ENCODE measurements around the gene FOXD1. TPM values are rescaled to one million over a fixed set of nuclear protein-coding genes. Genes with fewer than 3 reads are reported as not detected.

FOXD1 gene
- total RNA-seq, 2 donors from 2014 or later, result not detected

DNA sequence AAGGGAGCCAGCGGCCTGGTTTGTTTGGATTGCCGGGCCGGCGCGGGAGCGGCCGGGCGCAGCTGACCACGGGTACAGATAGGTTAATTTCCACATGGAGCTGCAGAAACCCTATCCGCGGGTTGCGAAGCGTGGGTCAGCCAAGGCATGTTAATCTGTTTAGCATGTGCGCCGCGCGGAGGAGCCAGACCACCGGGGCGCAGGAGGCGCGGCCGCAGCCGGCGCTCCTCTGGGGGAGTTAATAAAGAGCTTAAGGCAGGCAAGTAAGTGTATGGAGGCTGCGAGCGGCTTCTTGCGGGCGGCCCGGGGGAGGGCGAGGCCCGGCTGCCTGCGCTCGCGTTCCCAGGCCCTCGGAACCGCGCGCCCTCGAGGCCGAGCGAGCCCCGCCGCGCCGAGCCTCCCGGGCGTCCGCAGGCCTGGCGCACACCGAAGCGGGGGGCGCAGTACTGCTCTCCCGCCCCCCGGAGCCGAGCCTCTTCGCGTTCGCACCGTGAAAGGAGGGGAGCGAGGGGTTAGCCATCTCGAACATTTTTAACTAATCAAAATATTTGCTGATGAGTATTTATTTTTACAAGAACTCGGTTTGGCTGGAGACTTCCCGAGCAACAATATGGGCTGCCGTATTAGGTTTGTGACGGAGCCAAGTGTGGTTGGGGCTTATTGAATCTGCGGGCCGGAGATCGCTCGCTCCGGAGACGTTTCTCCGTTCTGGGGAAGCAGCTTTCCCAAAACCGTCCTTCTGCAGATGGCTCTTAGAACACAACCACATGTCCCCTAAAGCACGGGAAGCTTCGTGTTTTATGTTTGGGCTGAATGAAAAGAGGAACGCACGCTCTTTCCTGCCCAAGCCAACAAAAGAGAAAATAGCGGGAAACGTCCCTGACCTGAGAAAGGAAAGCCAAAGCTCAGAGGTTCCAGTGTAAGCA, 28.8 kb downstream of the FOXD1 start:
- Histone ChIP-seq H3K4me1 (peaks cover 11% of the 10 kb centered on the region), H3K27me3 (peaks cover 0 to 23% of the 10 kb centered on the region in 2 donors), H3K27ac (no peak overlapping the region), H3K4me3 (no peak overlapping the region), H3K9me3 (no peaks in the 10 kb centered on the region), H3K36me3 (replicated peaks in 1 of 2; ENCODE audit: insufficient read depth in 1 of 2, low read depth in 2 of 2) (no peaks in the 10 kb centered on the region)
- intact Hi-C loops (cut with DNase I), result no loop called here
- ATAC-seq (no peak), DNase-seq (peak in 1 of 4 donors; percentile 29)
- WGBS, 2 donors, result 6 to 19% methylated on average over 30 to 78 of the region's 79 CpGs
- TF ChIP-seq, protein P1, sequence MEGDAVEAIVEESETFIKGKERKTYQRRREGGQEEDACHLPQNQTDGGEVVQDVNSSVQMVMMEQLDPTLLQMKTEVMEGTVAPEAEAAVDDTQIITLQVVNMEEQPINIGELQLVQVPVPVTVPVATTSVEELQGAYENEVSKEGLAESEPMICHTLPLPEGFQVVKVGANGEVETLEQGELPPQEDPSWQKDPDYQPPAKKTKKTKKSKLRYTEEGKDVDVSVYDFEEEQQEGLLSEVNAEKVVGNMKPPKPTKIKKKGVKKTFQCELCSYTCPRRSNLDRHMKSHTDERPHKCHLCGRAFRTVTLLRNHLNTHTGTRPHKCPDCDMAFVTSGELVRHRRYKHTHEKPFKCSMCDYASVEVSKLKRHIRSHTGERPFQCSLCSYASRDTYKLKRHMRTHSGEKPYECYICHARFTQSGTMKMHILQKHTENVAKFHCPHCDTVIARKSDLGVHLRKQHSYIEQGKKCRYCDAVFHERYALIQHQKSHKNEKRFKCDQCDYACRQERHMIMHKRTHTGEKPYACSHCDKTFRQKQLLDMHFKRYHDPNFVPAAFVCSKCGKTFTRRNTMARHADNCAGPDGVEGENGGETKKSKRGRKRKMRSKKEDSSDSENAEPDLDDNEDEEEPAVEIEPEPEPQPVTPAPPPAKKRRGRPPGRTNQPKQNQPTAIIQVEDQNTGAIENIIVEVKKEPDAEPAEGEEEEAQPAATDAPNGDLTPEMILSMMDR (IDR thresholded peaks at IDR 0.05), result no peak
- TF ChIP-seq POLR2A (IDR thresholded peaks at IDR 0.05), result no peak

DNA sequence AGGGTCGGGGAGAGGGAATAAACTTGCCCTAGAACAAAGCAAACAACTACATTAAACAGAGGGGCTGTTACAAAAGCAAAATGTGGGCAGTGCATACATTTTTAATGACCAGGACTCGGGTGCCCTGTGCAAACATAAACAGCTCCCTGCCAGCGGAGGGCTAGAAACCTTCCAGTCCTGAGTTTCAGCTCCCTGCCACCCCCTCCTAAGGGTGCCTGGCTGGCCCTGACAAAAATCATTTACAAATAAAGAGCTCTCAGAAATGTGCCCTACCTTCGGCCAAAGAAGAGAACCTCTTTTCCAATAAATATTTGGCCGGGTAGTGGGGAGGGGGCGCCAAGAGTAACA, 29.5 kb downstream of the FOXD1 start:
- TF ChIP-seq, protein P1 (IDR thresholded peaks at IDR 0.05), result no peak
- no peak for TF ChIP-seq POLR2A (IDR thresholded peaks at IDR 0.05)
- Histone ChIP-seq H3K4me3 (no peak overlapping the region), H3K9me3 (no peaks in the 10 kb centered on the region), H3K27ac (no peak overlapping the region), H3K4me1 (peaks cover 11% of the 10 kb centered on the region), H3K36me3 (replicated peaks in 1 of 2; ENCODE audit: insufficient read depth in 1 of 2, low read depth in 2 of 2) (no peaks in the 10 kb centered on the region), H3K27me3 (peaks cover 0 to 23% of the 10 kb centered on the region in 2 donors)
- intact Hi-C loops (cut with DNase I), result no loop called here
- WGBS, 2 donors, result 38 to 40% methylated on average over 6 of the region's 6 CpGs
- no peak for ATAC-seq
- no peak for DNase-seq

DNA sequence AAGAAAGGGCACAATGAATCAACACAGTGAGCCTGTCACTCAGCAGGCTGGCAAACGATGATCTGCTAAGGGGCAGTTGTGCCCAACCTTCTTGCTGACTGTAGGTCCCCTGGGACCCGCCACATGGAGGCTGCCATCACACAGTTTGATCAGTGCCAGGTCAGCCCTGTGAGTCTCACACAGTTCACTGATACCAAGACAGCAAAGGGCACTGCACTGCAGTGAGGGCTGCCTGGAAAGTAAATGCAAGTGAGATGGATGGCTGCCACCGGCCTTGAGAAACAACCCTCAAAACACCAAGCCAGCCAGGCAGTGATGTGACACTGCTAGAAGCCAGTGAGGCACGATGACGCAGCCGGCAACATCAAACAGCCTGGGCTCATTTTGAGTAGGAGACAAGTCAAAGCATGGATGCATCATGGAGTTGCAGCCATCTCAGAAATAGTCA, 30.3 kb downstream of the FOXD1 start:
- Histone ChIP-seq H3K9me3 (no peaks in the 10 kb centered on the region), H3K4me3 (no peak overlapping the region), H3K27me3 (peaks cover 0 to 23% of the 10 kb centered on the region in 2 donors), H3K4me1 (peaks cover 11% of the 10 kb centered on the region), H3K36me3 (replicated peaks in 1 of 2; ENCODE audit: insufficient read depth in 1 of 2, low read depth in 2 of 2) (no peaks in the 10 kb centered on the region), H3K27ac (no peak overlapping the region)
- WGBS, 2 donors, result 70 to 80% methylated on average over 6 of the region's 6 CpGs
- intact Hi-C loops (cut with DNase I), result no loop called here
- ATAC-seq (no peak), DNase-seq (no peak)
- TF ChIP-seq, protein P1 (IDR thresholded peaks at IDR 0.05), result no peak
- TF ChIP-seq POLR2A (IDR thresholded peaks at IDR 0.05), result no peak

DNA sequence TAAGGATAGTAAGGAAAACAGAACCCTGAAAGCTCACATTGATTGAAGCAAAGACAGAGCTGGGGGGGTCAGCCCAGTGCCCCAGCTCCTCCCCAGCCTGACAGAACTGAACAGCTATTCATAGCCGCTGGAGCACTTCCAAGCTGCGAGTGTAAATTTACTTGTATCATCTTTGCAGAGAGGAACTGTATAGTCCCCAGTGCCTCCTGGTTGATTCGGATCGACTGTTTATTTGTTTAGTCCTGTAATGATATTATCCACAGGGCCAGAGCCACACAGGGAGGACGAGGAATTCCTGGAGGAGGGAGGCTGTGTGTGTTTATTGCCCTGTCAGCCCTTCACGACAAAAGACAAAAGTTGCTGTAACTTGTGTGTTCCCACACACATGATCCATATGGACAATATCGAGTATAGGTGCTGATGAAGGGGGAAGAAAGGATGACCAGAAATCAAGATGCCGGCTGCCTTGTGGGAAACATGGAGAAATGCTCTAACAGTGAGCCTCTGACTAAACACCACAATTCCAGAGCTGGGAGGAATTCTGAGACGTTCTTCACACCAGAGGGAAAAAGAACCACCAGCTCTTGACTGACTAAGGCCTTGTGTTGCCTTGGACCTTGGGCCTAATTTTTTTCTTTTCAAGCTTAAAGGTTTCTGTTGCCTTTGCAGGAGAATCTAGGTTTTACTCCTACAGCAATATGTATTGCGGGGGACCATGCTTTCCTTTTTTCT, 31.1 kb downstream of the FOXD1 start:
- Histone ChIP-seq H3K9me3 (no peaks in the 10 kb centered on the region), H3K4me3 (no peak overlapping the region), H3K27ac (no peak overlapping the region), H3K27me3 (peaks cover 0 to 23% of the 10 kb centered on the region in 2 donors), H3K36me3 (replicated peaks in 1 of 2; ENCODE audit: insufficient read depth in 1 of 2, low read depth in 2 of 2) (no peaks in the 10 kb centered on the region), H3K4me1 (peaks cover 11% of the 10 kb centered on the region)
- no peak for DNase-seq
- no peak for ATAC-seq
- intact Hi-C loops (cut with DNase I), result no loop called here
- WGBS, 2 donors, result 43 to 61% methylated on average over 10 of the region's 10 CpGs
- TF ChIP-seq, protein P1 (IDR thresholded peaks at IDR 0.05), result no peak
- no peak for TF ChIP-seq POLR2A (IDR thresholded peaks at IDR 0.05)

Measured in body of pancreas (tissue), 4 donors.